Subcutaneous abdominal adipose tissue (tissue), 5 donors: ENCODE results near the gene P3H2.

Source experiments
- H3K27ac ChIP-seq: one replicate; pipeline ENCODE4 v1.7.0; 2013; ENCODE audit warnings: low read depth, mild to moderate bottlenecking, inconsistent platforms, low read length, moderate library complexity
- H3K27me3 ChIP-seq, 5 donors: one replicate each; pipeline ENCODE4 v1.7.0; 2013; ENCODE audit warnings: low read length in 5 of 5, inconsistent platforms in 1 of 5; ENCODE audit not compliant: control insufficient read depth in 5 of 5, insufficient read depth in 4 of 5
- H3K36me3 ChIP-seq, 5 donors: one replicate each; pipeline ENCODE4 v1.7.0; 2013; ENCODE audit warnings: low read length in 5 of 5; ENCODE audit not compliant: control insufficient read depth in 5 of 5, insufficient read depth in 5 of 5
- H3K4me1 ChIP-seq, 5 donors: one replicate each; pipeline ENCODE4 v1.7.0; 2013; ENCODE audit warnings: low read length in 5 of 5, mild to moderate bottlenecking in 3 of 5, moderate library complexity in 1 of 5; ENCODE audit not compliant: control insufficient read depth in 5 of 5, insufficient read depth in 5 of 5
- H3K4me3 ChIP-seq, 5 donors: one replicate each; pipeline ENCODE4 v1.7.0; 2013; ENCODE audit warnings: low read length in 5 of 5, low read depth in 1 of 5
- H3K9ac ChIP-seq, 5 donors: one replicate each; pipeline ENCODE4 v1.7.0; 2013; ENCODE audit warnings: low read length in 5 of 5, mild to moderate bottlenecking in 4 of 5, moderate library complexity in 3 of 5
- H3K9me3 ChIP-seq, 5 donors: one replicate each; pipeline ENCODE4 v1.7.0; 2013; ENCODE audit warnings: low read length in 5 of 5; ENCODE audit not compliant: control insufficient read depth in 5 of 5
- donor health status: healthy.
- donor health status: healthy.
- donor health status: healthy.
- donor health status: healthy.
- donor health status: healthy.

Gene P3H2

DNA sequence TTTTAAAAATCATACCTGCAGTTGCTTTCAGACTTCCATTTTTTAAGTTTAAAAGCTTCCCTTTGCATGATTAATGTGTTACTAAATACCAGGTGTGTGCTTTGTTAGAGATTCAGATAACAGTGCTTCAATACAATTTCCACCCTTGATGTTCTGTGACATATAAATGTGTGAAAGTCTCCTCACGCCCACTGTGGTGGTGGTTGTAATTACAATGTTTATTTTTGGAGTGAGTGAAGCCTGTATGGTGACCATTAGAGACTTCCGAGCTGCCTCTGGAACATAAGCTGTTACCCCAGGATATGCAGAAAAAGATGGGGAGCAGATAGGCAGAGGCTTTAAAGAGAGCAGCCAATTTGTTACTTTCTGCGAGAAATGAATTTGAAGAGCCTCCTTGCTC, 57.2 kb downstream of the P3H2 start:
- Histone ChIP-seq H3K4me1 (peaks cover 0 to 6% (median 0%) of the 10 kb centered on the region in 5 donors), H3K36me3 (no peaks in the 10 kb centered on the region), H3K9me3 (no peaks in the 10 kb centered on the region), H3K9ac (no peak overlapping the region), H3K27ac (no peak overlapping the region), H3K27me3 (no peaks in the 10 kb centered on the region), H3K4me3 (no peak overlapping the region)

DNA sequence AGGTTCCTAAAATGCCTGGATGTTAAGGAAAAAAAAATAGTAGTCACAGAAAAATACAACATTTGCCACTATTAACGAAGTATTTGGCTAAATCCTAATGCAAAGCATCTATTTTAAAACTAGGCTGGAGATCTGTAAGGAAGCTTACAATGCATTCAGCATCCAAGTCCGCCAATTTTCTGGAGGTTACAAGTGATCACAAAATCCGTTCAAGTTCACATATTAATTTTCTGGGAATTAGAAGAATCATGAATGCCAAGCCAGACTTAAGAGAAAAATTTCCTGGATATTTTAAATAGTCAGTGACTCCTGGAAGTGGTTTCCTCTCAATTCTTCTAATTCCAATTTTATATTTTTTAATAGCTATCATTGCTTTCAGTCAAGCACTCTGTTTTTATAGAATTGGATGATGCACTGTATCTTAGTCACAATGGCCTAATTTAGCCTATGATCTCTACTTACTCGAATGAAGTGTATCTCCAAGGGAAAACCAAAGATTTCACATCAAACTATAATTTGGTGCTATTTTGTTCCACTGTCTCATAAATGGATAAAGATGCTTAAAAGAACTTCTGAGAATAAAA, 60.4 kb downstream of the P3H2 start:
- H3K9me3 ChIP-seq = no peaks in the 10 kb centered on the region
- no peaks in the 10 kb centered on the region for H3K27me3 ChIP-seq
- no peaks in the 10 kb centered on the region for H3K36me3 ChIP-seq
- H3K4me1 ChIP-seq = peaks cover 0 to 8% (median 0%) of the 10 kb centered on the region in 5 donors
- no peak overlapping the region for H3K4me3 ChIP-seq
- no peak overlapping the region for H3K27ac ChIP-seq
- no peak overlapping the region for H3K9ac ChIP-seq

DNA sequence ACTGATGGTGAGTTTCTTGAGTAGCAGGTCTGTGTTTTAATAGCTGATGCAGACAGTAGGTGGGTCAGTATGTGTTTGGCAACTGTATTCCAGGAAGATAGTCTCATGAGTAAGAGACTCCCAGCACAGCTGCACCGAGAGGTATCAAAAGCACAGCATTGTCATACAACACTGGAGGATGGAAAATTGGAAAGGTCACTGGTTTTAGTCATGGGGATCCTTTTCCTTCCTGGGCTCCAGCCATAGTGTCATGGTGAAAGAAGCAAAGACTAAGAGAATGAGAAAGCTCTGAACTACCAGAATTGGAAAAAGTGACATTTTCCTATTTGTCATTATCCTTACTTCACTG, 61.5 kb downstream of the P3H2 start:
- H3K27ac ChIP-seq = no peak overlapping the region
- H3K4me1 ChIP-seq = peaks cover 0 to 8% (median 0%) of the 10 kb centered on the region in 5 donors
- no peak overlapping the region for H3K4me3 ChIP-seq
- H3K9ac ChIP-seq = no peak overlapping the region
- H3K27me3 ChIP-seq = no peaks in the 10 kb centered on the region
- no peaks in the 10 kb centered on the region for H3K36me3 ChIP-seq
- H3K9me3 ChIP-seq = no peaks in the 10 kb centered on the region

DNA sequence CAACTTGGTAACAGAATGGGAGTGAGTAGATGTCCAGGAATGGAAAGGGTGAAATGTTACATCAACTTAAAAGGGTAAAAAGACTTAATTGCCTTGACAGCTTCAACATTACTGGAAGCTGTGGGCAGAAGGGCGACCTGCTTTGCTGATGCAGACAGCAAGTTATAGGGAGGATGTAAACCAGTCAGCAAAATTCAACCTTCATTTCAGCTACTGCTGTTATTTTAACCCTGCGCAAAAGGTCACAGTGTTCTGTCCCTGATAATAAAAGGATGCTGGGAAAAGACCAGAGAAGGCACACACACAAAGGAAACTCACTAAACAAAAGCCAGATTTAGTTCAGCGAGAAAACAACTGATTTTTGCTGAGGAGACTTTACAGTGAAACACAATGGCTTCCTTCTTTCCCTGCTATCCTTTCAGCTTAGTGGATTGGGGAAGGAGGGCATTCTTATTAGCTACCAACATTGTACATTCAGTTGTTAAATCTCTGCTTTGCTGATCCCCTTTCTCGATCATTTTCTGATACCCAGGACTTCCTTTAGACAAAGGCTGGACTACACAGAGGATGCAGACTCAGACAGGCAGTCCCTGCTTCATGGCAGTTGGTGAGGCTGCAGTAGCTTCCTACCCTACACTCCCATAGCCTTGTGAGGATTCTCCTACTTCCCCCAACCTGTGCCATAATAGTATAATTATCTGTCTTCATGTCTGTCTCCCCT, 62.0 kb downstream of the P3H2 start:
- no peak overlapping the region for H3K4me3 ChIP-seq
- H3K9ac ChIP-seq = no peak overlapping the region
- no peak overlapping the region for H3K27ac ChIP-seq
- peaks cover 0 to 8% (median 0%) of the 10 kb centered on the region in 5 donors for H3K4me1 ChIP-seq
- H3K9me3 ChIP-seq = no peaks in the 10 kb centered on the region
- H3K36me3 ChIP-seq = no peaks in the 10 kb centered on the region
- no peaks in the 10 kb centered on the region for H3K27me3 ChIP-seq

DNA sequence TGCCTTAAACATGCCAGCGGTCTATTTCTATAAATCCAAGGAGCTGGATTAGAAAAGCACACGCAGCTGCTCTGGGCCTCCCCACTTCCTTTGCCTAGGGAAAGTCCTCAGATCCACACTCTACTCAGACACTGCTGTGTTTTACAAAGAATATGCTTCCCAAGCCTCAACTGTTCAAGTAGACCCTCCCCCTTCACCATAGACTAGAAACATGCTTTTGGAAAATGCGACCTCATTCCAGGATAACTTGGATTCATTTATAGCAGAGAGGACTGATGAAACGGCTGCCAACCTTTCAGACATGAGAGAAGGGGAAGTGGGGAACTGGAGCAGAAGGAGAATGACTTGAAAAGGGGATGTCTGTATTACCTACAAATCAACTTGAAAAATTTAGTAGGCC, 64.0 kb downstream of the P3H2 start:
- no peaks in the 10 kb centered on the region for H3K27me3 ChIP-seq
- no peak overlapping the region for H3K27ac ChIP-seq
- H3K9me3 ChIP-seq = no peaks in the 10 kb centered on the region
- no peaks in the 10 kb centered on the region for H3K36me3 ChIP-seq
- H3K4me3 ChIP-seq = no peak overlapping the region
- peaks cover 0 to 8% (median 0%) of the 10 kb centered on the region in 5 donors for H3K4me1 ChIP-seq
- H3K9ac ChIP-seq = no peak overlapping the region

DNA sequence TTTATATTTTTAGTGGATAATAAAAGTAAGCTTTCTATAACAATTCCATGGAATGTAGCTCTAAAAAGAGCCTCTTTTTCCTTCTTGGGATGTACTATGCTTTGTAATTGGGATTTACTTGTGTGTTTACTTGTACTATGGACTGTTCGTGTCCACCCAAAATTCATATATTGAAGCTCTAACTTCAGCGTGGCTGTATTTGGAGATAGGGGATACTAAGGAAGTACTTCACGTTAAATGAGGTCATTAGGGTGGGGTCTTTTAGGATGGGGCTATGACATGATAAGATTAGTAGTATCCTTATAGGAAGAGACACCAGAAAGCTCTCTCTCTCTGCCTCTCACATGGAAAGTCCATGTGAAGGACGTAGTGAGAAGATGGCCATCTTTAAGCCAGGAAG, 64.9 kb downstream of the P3H2 start:
- no peaks in the 10 kb centered on the region for H3K9me3 ChIP-seq
- no peak overlapping the region for H3K9ac ChIP-seq
- H3K27me3 ChIP-seq = no peaks in the 10 kb centered on the region
- H3K36me3 ChIP-seq = no peaks in the 10 kb centered on the region
- H3K4me1 ChIP-seq = peaks cover 0 to 8% (median 0%) of the 10 kb centered on the region in 5 donors
- H3K27ac ChIP-seq = no peak overlapping the region
- no peak overlapping the region for H3K4me3 ChIP-seq

DNA sequence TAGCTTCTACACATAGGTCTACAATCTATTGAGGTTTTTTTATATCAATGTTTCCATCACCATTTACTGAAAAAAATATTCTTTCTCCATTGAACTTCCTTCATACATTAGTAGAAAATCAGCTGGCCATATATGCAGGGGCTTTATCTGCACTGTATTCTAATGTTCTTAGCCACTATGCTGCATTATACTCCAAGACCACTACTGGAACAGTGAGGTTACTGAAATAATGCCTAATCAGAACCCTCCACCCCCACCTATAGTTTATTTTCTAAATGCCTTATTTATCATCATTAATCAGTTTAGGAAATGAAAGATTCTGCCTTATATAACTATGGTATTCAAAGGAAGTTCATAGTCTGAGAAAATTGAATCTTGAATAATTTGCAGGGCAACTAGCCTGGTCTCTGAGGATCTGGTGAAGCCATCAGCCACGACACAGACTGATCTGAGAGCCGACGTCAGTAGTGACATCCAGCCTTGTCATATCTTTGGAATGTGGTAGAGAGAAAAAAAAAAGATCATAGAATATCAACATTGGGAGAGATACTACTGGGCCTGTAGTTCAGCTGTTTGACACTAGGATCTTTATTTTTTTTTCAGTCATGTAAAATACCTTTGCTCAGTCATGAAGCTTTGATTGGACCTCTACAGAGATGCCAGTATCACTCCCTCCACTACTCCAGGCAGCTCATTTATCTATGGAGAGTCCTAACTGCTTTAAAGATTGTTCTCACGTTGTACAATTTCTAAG, 66.6 kb downstream of the P3H2 start:
- H3K27ac ChIP-seq = no peak overlapping the region
- no peaks in the 10 kb centered on the region for H3K27me3 ChIP-seq
- H3K36me3 ChIP-seq = no peaks in the 10 kb centered on the region

DNA sequence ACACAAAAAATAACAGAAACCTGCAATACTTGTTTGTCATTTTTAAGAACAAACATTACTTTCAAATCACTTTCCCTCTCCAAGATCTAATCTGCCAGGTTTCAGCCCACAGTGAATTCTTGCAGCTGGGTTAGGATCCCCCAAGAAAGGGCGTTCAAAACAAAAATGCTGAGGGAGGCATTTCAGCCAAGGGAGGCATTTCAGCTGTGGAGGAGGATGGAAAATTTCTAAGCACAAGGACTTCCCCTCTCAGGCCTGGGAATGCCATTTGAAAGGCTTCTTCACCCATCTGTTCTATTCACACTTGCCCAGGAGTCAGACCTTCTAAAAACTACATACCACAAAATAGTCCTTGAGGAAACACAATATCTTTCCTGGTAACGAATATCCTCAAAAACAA, 69.1 kb downstream of the P3H2 start:
- no peak overlapping the region for H3K27ac ChIP-seq
- peaks cover 0 to 8% (median 4%) of the 10 kb centered on the region in 5 donors for H3K4me1 ChIP-seq
- no peak overlapping the region for H3K4me3 ChIP-seq
- no peaks in the 10 kb centered on the region for H3K9me3 ChIP-seq
- no peak overlapping the region for H3K9ac ChIP-seq
- H3K36me3 ChIP-seq = no peaks in the 10 kb centered on the region
- H3K27me3 ChIP-seq = no peaks in the 10 kb centered on the region

More for the DNA sequence above, 66.6 kb downstream of the P3H2 start:
- Histone ChIP-seq H3K4me1 (peaks cover 0 to 7% (median 2%) of the 10 kb centered on the region in 5 donors), H3K4me3 (no peak overlapping the region), H3K9me3 (no peaks in the 10 kb centered on the region), H3K9ac (no peak overlapping the region)

DNA sequence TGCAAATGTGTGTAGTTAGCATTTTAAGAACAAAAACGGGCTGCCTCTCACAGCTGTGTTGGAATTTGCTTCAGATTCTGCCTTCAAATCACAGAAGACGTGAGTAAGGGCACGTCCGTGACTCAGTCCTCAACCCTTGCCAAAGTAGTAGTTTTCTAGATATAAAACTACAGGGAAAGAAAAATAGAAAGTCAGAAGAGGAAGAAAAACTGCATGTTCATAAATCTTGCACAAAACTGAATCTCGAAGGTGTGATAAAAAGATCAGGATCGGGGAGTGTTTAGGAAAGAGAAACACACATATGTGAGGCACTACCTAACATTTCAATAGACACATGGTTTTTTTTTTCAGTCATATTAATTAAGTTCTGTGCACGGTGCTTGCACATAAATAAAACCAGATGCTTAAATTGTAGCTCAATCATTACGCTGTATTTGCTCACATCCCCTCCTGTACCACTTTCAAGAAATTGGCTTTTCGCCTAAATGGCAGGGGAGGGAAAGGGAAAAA, 71.7 kb downstream of the P3H2 start:
- Histone ChIP-seq H3K4me1 (peaks cover 0 to 10% (median 4%) of the 10 kb centered on the region in 5 donors), H3K4me3 (peak overlapping the region in 1 of 5 donors; percentile 25), H3K27me3 (no peaks in the 10 kb centered on the region), H3K9ac (no peak overlapping the region), H3K27ac (no peak overlapping the region), H3K36me3 (no peaks in the 10 kb centered on the region), H3K9me3 (no peaks in the 10 kb centered on the region)

DNA sequence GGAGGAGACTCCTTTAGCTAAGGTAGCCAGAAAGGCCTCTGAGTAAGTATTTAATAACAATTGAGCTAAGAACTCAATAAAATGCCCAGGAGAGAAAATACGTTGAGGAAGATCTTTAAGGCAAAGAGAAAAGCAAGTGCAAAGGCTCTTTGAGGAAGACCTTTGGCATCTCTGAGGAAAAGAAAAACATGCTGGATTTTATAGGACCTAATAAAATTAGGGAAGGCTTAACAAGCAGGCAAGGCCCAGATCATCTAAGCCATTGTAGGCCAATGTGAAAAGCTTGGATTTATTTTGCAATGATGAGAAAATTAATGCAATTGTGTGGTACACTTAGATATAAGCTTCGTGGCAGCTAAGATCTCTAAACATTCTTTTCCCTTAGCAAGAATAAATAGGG, 75.7 kb downstream of the P3H2 start:
- Histone ChIP-seq H3K4me1 (peaks cover 0 to 14% (median 7%) of the 10 kb centered on the region in 5 donors), H3K4me3 (no peak overlapping the region), H3K9ac (no peak overlapping the region), H3K9me3 (no peaks in the 10 kb centered on the region), H3K36me3 (no peaks in the 10 kb centered on the region), H3K27me3 (no peaks in the 10 kb centered on the region), H3K27ac (no peak overlapping the region)
